Brain microvascular endothelial cell (primary cell): Measurements from ENCODE around the gene MLST8.

Experiments
- DNase-seq: peaks from one replicate; pipeline ENCODE4 v3.0.0-alpha.2; 2020
- H3K27ac ChIP-seq: fragments of 250-450 bp; sonication (Bioruptor Pico); 2 replicates; pipeline ENCODE4 v1.5.1; 2020; ENCODE audit warnings: mild to moderate bottlenecking, moderate library complexity
- H3K27me3 ChIP-seq: fragments of 250-450 bp; sonication (Bioruptor Pico); replicated peaks from 2 replicates; pipeline ENCODE4 v1.5.1; 2020; ENCODE audit warnings: mild to moderate bottlenecking
- H3K36me3 ChIP-seq: fragments of 250-450 bp; sonication (Bioruptor Pico); replicated peaks from 2 replicates; pipeline ENCODE4 v1.5.1; 2020; ENCODE audit warnings: mild to moderate bottlenecking
- H3K4me3 ChIP-seq: 2 replicates; pipeline ENCODE4 v1.5.1; 2011; ENCODE audit warnings: low read depth, mild to moderate bottlenecking, control low read depth, low read length, moderate library complexity
- in situ Hi-C: cut with HindIII; loops from 2 replicates; pipeline ENCODE4 v1.10.0; 2017; ENCODE audit warnings: low sequenced_read_pairs, low pct_ligation_motif_present
- TF ChIP-seq, protein P1 (sequence below): IDR thresholded peaks from 2 replicates; pipeline ENCODE4 v1.5.1; 2011; ENCODE audit warnings: low read depth, mild to moderate bottlenecking, moderate library complexity, low read length, control low read depth, inconsistent platforms; ENCODE audit errors: missing control alignments

MLST8 gene

DNA sequence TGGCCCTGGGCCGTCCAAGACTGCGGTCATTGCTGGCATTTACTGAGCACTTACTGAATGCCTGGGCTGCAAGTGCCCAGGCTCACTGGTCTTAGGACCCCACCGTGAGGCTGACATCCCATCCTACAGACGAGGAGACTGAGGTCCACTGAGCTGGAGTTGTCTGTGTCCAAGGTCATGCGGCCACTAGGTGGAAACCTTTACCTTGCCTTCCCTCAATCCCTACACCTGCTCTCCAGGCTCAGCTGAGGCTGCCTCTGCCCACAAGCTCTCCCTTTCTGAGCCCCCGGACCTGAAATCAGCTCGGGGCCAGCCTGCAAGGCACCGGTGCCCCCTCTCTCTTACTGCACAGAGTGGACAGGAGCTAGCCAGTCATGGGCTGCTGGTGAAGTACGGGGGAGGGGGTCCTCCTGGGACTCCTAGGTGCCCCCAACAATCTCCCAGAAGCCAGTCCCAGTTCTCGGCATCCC, 10.4 kb upstream of the MLST8 start:
- TF ChIP-seq, protein P1, sequence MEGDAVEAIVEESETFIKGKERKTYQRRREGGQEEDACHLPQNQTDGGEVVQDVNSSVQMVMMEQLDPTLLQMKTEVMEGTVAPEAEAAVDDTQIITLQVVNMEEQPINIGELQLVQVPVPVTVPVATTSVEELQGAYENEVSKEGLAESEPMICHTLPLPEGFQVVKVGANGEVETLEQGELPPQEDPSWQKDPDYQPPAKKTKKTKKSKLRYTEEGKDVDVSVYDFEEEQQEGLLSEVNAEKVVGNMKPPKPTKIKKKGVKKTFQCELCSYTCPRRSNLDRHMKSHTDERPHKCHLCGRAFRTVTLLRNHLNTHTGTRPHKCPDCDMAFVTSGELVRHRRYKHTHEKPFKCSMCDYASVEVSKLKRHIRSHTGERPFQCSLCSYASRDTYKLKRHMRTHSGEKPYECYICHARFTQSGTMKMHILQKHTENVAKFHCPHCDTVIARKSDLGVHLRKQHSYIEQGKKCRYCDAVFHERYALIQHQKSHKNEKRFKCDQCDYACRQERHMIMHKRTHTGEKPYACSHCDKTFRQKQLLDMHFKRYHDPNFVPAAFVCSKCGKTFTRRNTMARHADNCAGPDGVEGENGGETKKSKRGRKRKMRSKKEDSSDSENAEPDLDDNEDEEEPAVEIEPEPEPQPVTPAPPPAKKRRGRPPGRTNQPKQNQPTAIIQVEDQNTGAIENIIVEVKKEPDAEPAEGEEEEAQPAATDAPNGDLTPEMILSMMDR, result peak; percentile 60
- Histone ChIP-seq H3K27ac (no peak overlapping the region), H3K36me3 (no peaks in the 10 kb centered on the region), H3K4me3 (no peak overlapping the region), H3K27me3 (peaks cover 44% of the 10 kb centered on the region)
- peak; percentile 12 for DNase-seq
- in situ Hi-C loops, result no loop called here

- Histone ChIP-seq H3K4me3 (no peak overlapping the region), H3K36me3 (no peaks in the 10 kb centered on the region), H3K27ac (no peak overlapping the region), H3K27me3 (peaks cover 44% of the 10 kb centered on the region)
- TF ChIP-seq, protein P1, result no peak
- no peak for DNase-seq
- in situ Hi-C loops, result no loop called here
Measured at GRCh38 chr16:2195322-2196161, 9.7 kb upstream of the MLST8 start.

- in situ Hi-C loops, result no loop called here
- Histone ChIP-seq H3K36me3 (no peaks in the 10 kb centered on the region), H3K27me3 (peaks cover 44% of the 10 kb centered on the region), H3K4me3 (peak within 1 kb of the TSS; percentile 17), H3K27ac (no peak within 1 kb of the TSS)
- TF ChIP-seq, protein P1, result no peak
- no peak for DNase-seq
Measured at GRCh38 chr16:2196162-2196980, 8.9 kb upstream of the MLST8 start, which contains the start of gene CASKIN1. Gene CASKIN1, minus strand, starts transcription at chr16:2196605. Its CDS starts 173 bp downstream, at chr16:2196432.

DNA sequence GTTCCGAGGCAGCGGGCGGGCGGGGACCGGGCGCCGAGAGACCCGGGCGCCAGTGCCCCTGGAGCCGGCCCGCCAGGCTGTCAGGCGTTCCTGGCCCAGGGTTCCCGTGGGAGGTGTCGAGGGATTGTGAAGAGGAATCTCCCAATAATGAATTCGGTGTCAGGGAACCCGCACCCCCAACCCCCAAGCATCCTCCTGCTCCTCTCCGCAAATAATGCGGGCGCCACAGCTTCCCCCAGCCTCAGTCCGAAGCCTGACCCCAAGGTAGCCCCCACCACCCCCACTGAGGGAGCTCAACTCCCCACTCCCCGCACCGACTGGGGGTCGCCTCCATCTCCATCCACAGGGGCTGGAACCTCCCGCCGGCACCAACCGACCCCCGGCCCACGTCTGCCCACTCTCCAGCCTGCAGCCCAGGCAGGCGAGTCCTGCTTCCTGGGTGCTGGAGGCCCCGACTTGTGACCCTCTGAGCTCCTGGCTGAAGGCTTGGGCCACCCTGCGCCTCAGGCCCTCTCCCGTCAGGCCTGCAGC, 8.2 kb upstream of the MLST8 start:
- in situ Hi-C loops, result no loop called here
- Histone ChIP-seq H3K36me3 (no peaks in the 10 kb centered on the region), H3K4me3 (no peak overlapping the region), H3K27ac (no peak overlapping the region), H3K27me3 (peaks cover 44% of the 10 kb centered on the region)
- no peak for DNase-seq
- TF ChIP-seq, protein P1, result no peak

DNA sequence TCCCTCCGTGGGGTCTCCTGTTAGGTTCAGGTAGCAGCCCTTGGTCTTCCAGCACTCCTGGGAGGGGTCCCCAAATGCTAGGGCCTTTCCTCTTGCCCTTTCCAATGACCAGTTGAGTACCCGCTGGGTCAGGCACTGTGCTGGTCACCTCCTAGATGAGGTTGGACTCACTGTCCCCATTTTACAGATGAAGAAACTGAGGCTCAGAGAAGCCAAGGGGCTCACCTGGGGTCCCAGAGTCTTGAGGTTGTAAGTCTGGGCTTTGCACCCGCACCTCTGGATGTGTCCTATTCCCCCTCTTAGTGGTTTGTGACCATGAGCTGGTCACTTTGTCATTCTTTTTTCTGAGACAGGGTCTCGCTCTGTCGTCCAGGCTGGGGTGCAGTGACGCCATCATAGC, 7.5 kb upstream of the MLST8 start:
- in situ Hi-C loops, result no loop called here
- Histone ChIP-seq H3K27me3 (peaks cover 44% of the 10 kb centered on the region), H3K27ac (no peak overlapping the region), H3K4me3 (no peak overlapping the region), H3K36me3 (no peaks in the 10 kb centered on the region)
- TF ChIP-seq, protein P1, result no peak
- DNase-seq, result no peak
